ENCODE data around the gene SKIL.

SKIL gene

DNA sequence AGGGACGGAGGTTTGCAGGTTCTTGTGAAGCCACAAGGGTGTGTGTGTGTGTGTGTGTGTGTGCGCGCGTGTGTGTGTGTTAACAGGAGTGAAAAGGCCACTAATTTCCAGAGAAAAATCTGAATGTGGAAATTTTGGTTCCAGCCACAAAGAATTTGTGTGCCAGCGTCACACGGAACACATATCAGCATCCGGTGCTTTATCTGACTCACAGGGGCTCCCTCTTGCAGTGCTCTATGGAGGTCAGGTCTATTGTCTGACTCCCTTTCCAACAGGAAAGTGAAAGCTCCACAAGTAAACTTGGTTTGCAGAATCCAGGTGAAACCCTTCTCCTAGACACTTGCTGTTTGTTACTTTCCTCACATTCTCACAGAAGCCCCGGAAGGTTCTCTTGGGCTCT lies 67.4 kb downstream of the SKIL start:
- intact Hi-C loops (cut with DNase I), result no loop called here
- no peak for DNase-seq

DNA sequence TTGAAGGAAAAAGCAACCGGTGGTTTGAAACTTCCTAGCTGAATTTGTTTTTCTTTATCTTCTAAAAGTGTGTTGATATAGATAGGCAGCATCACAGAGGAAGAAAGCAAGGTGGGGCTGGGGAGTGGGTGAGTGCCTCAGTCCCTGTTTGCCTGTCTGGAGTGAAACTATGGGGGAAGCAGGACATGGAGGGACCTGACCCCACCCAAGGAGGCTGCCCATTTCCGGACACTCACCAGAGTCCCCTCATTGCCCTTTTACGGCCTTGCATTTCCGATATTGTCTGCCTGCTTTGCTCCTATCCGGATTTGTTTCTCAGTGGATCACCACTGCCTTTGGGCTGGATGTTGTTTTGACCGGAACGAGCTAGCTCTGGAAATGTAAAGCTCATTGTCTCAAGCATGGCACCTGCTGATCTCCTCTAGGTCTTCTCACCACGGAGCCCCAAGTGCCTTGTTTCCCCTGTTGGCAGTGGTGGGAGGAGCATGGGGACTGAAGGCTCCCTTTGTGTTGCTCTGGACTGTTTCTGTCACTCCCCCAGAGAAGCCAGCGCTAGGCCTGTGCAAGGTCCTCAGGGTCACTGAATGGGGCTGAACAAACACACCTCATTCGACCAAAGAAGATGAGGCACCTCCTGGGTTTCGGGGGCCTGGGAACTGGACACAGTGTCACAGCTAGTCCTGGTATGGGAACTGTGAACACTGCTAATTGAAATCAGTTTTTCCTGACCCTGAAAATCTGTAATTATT lies 68.2 kb downstream of the SKIL start:
- intact Hi-C loops (cut with DNase I), result no loop called here
- peak; percentile 49 to 93 (median 83) for DNase-seq

DNA sequence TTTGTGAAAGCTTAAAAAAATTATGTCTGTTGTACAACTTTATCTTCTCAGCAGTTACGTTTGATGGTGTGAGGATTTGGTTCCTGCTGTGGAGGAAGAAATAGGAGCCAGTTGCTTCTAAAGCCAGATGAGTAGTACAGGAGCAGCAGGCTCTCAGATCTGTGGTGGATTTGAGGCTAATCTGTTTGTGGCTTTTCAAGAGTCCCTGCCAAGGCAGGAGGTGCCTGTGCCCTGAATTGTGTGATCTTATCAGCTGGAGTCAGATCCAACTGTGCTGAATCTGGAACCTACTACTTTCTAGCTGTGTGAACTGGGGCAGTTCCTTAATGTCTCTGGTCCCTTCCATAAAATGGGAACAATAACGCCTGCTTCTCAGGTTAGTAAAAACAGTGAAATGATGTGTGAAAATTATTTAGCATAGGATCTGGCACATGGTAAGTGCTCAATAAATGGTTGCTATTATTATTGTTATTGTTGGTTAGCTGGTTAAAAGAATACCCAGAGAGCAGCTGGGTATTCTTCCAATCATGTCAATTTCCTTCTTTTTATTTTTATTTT lies 68.8 kb downstream of the SKIL start:
- intact Hi-C loops (cut with DNase I), result no loop called here
- no peak for DNase-seq

GRCh38 chr3:170428095-170428494 lies 70.6 kb downstream of the SKIL start:
- no peak for DNase-seq
- intact Hi-C loops (cut with DNase I), result no loop called here

DNA sequence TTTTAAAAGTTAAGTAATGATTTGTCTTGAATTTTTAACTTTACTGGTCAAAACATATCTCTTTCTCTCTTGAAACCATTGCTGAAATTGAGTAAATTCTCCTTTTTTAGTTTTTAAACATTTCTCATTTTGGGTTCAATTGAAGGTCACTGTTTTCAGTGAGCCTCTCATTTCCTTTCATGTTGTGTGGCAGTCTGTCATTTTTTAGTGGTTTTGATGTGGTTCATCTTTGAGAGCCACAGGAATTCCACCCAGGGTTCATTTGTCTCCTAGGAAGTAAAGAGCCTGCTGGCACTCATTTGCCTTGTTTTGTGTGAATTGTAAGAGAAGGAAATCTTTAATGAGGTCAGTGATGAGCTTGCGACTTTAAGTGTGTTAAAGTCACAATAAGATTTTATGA lies 71.5 kb downstream of the SKIL start:
- peak in 1 of 42 donors; percentile 9 for DNase-seq
- intact Hi-C loops (cut with DNase I), result no loop called here

DNA sequence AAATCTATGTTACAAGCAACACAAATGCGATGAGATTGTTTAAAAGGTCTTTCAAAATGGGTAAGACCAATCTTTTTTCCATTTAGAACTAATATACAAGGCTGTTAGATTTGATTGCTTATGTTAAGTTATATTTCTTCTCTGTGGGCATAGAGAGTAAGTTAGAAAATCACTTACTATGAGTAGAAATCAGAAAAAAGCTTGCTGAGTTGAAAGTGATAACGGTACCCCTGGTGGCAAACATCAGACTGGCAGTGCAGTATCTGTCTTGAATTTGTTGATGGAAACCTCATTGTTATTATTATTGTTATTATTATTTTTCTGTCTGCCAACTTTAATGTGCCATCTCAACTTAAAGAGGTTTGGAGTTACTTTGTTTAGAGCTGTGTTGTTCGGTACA lies 73.5 kb downstream of the SKIL start:
- intact Hi-C loops (cut with DNase I), result no loop called here
- no peak for DNase-seq

DNA sequence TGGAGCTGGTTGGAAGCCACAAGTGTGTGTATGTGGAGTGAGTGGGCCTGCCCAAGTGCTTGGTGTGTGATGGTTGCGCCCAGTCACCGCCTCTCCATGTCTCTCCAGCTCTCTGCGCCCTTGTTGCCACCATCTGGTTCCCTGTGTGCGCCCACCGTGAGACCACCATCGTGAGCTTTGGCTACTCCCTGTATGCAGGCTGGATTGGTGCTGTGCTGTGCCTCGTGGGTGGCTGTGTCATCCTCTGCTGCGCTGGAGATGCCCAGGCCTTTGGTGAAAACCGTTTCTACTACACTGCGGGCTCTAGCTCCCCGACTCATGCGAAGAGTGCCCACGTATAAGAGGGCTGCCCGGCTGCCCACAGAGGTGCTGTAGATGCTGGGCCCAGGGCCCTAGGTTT lies 74.9 kb downstream of the SKIL start:
- DNase-seq, result peak in 1 of 42 donors; percentile 32

DNA sequence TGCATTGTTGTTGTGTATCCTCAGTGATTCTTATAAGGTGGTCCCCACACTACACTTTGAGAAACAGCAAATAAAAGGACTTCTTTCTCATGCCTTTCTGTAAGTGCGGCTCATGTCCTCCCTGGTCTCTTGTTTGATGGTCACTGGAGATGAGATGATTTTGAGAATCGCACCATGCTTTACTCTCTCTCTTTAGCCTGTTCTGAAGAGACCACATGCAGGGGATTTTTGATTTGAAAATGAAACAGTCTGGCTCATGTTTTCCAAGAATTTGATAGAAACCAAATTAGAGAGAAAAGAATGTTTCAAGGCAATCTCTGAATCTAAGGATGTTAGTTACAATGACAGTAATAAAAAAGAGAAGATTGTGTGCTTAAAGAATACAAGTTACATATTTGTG lies 79.2 kb downstream of the SKIL start:
- peak in 1 of 42 donors; percentile 28 for DNase-seq
- intact Hi-C loops (cut with DNase I), result loop anchor here (2.0 to 5.0 kb wide), 2 partner anchors 16 to 51 kb away; no protein-coding TSS in a partner anchor

More for the DNA sequence above, 74.9 kb downstream of the SKIL start:
- intact Hi-C loops (cut with DNase I), result no loop called here

DNA sequence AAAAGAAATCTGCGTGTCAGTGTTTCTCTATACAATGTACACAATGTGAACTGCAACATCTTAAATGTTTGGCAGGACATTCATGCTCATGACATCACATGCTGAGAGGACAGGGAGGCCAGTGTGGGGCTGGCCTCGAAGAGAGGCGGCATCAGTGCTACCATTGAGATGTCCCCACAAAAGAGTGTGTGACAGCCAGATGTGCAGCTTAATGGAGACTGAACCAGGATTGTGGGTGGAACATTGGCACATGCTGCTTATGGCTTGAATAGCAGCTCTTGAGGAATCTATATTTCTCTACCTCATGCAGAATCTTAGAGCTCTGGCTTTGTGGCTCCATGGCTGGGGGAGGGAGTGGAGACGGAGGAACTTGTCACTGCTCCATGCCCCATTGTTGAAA lies 79.7 kb downstream of the SKIL start:
- DNase-seq, result peak; percentile 44 to 93 (median 81)
- intact Hi-C loops (cut with DNase I), result loop anchor here (2.0 to 5.0 kb wide), 2 partner anchors 16 to 50 kb away; no protein-coding TSS in a partner anchor

DNA sequence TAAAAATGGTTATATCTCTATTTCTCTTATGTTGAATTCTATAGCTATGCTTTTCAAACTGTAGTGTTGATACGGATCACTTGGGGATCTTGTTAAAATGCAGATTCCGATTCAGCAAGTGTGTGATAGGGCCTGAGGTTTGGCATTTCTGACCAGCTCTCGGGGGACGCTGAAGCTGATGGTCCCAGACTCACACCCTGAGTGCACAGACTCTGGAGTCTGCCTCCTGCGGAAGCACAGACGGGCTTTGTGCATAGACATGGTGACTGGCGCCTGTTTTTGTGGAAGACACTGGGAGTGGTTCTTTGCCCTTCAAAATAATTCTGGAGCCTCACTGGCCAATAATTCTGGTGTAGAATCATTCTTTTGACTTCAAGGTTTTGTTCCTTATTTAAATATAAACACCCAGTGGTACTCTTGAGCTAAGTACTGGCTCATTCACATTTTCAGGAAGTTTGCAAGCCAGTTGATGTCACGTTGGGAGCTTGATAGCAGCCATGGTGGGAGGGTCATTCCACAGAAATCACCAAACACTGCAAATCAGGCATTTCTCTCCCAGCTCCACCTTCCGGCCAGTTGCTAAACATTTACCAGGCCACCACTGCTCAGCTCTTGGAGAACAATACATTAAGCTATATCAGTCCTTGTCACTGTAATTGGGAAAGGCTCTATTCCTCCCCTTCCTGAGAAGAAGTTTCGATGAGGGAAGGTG lies 80.3 kb downstream of the SKIL start:
- intact Hi-C loops (cut with DNase I), result loop anchor here (2.0 to 5.0 kb wide), 2 partner anchors 17 to 49 kb away; no protein-coding TSS in a partner anchor

GRCh38 chr3:170438836-170439235 lies 81.3 kb downstream of the SKIL start:
- intact Hi-C loops (cut with DNase I), result loop anchor here (5.0 kb wide), 1 partner anchor 48 kb away; no protein-coding TSS in a partner anchor
- no peak for DNase-seq

More for the DNA sequence above, 80.3 kb downstream of the SKIL start:
- DNase-seq, result peak in 4 of 42 donors; percentile 26 to 74 (median 38)

GRCh38 chr3:170440344-170440743 lies 82.8 kb downstream of the SKIL start:
- intact Hi-C loops (cut with DNase I), result no loop called here
- DNase-seq, result no peak

DNA sequence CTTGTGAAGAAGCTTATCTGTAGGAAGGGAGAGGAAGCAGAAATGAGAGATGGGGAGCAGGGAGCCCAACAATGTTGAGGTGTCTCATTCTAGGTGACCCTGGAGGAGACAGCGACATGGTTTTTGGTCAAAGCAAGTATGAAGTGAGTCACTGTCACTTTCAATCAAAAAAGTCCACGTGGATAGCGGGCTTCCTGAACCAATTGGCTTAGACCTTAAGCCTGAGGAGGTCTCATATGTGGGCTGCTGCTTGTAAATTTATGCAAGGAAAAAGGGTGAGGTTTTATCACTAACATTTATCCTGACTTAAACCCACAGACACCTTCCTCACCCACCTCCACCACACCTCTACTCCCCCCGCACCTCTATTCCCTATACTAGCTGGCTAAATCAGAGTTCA lies 83.9 kb downstream of the SKIL start:
- intact Hi-C loops (cut with DNase I), result no loop called here
- DNase-seq, result peak in 1 of 42 donors; percentile 15

DNA sequence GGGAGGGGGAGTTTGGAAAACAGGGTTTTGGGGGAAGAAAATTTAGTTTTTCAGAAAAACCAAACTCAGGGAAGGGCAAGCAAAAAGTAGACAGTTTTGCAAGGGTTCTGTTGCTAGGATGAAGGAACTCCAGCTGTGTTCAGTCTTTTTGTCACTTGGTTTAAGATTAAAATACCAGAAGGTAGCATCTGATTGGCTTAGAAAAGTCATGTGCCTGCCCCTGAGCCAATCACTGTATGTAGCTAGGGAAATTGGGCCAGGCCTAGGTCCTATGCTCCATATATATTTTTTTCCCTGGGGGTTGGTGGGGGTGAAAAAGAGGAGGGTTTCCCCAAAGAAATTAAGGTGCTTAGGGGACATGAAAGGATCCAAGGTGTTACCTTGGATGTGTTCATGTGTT lies 85.4 kb downstream of the SKIL start:
- intact Hi-C loops (cut with DNase I), result no loop called here
- peak in 1 of 42 donors; percentile 10 for DNase-seq

DNA sequence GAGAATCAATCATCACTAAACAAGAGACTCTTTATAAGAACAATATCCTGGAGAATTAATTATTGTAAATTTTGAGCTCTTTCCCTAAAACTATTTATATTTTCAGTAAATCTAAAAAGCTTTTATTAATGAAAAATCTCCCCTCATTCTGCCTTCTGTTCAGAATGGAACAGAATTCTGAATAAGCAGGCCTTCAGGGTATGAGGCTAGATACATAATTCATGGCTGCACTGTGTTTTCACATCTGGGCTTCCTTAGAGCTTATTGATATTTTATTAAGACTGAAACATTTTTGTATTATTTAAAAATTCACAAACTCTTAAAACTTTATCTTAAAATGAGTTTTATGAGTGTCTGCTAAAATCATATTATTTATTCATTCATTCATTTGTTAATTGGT lies 85.9 kb downstream of the SKIL start:
- intact Hi-C loops (cut with DNase I), result no loop called here
- DNase-seq, result no peak

Measured in head of caudate nucleus (tissue), 42 donors.